K562 (cell line): ENCODE data around the gene STEAP2. TPM values are rescaled to one million over a fixed set of nuclear protein-coding genes. Genes with fewer than 3 reads are reported as not detected.

Experiments used
- ATAC-seq: fragments of 200-7000 bp; cut with Tn5 transposase; 3 replicates; pipeline ENCODE4 v1.9.1; 2020; ENCODE audit warnings: moderate library complexity
- BruUV-seq: library from RNA; stranded (reverse); fragments of 400-500 nt; replicated peaks from 2 replicates; lab custom pipeline; 2021; lab: Mats Ljungman, UMichigan
- CTCF ChIA-PET: fragments of 300-600 bp; formaldehyde crosslinking; extraction: SDS; loops from one replicate; lab custom pipeline; 2021; ENCODE audit warnings: low intra/inter-chr PET ratio; lab: Yijun Ruan, JAX
- POLR2A ChIA-PET: fragments of 300-600, 350-650 bp; sonication (Branson Sonifier 250); formaldehyde crosslinking; extraction: SDS; loops from one replicate; lab custom pipeline; 2021; ENCODE audit warnings: antibody characterized with exemption, inconsistent platforms; lab: Yijun Ruan, JAX
- DNase-seq, 4 experiments: peaks; one replicate each; pipeline versions ENCODE4 v3.0.0 to v3.0.0-alpha.2; 2011 to 2018; ENCODE audit warnings: low spot score in 3 of 4, mixed read lengths in 3 of 4; ENCODE audit errors: extremely low read depth in 1 of 4
- FAIRE-seq: peaks from 2 replicates; lab custom pipeline; 2011; peaks lifted over from hg19 to GRCh38; lab: Jason Lieb, UNC
- H2AFZ ChIP-seq: 2 replicates; pipeline ENCODE4 v1.6.0; 2011; ENCODE audit warnings: low read depth, low read length, control low read depth, inconsistent platforms
- H3K27ac ChIP-seq: fragments of 200-600 bp; 3 replicates; pipeline ENCODE4 v1.8.0; 2011; ENCODE audit warnings: low read depth, mild to moderate bottlenecking, control low read depth, inconsistent platforms, low read length, moderate library complexity, mixed read lengths; ENCODE audit errors: extremely low read depth
- H3K27me3 ChIP-seq, 2 experiments: fragments of 300-600 bp in 1 of 2; 2 replicates in 1 of 2; 3 replicates in 1 of 2; pipeline versions ENCODE4 v1.6.0 to v1.8.0; 2011; ENCODE audit warnings: inconsistent platforms in 2 of 2, low read length in 2 of 2, mild to moderate bottlenecking in 1 of 2, mixed read lengths in 1 of 2, moderate library complexity in 1 of 2; ENCODE audit not compliant: control insufficient read depth in 2 of 2, insufficient read depth in 2 of 2
- H3K36me3 ChIP-seq: fragments of 300-600 bp; 3 replicates; pipeline ENCODE4 v1.8.0; 2011; ENCODE audit warnings: mild to moderate bottlenecking, low read length, inconsistent platforms; ENCODE audit not compliant: control insufficient read depth, insufficient read depth
- H3K4me1 ChIP-seq, 2 experiments: fragments of 200-600 bp in 1 of 2; replicated peaks in 1 of 2; 2 replicates in 1 of 2; 3 replicates in 1 of 2; pipeline versions ENCODE4 v1.5.1 to v1.8.0; 2011; ENCODE audit warnings: inconsistent platforms in 2 of 2, low read length in 2 of 2, mild to moderate bottlenecking in 1 of 2, mixed read lengths in 1 of 2, moderate library complexity in 1 of 2; ENCODE audit not compliant: control insufficient read depth in 2 of 2, insufficient read depth in 2 of 2
- H3K4me2 ChIP-seq: 2 replicates; pipeline ENCODE4 v1.6.1; 2011; ENCODE audit warnings: low read length, control low read depth, inconsistent platforms, mixed read lengths; ENCODE audit not compliant: insufficient read depth
- H3K4me3 ChIP-seq: fragments of 200-600 bp; sonication (generic), shearing (Covaris generic); 2 replicates; pipeline ENCODE4 v1.5.1; 2016; ENCODE audit warnings: control low read depth, inconsistent platforms
- H3K79me2 ChIP-seq: fragments of 200-600 bp; 3 replicates; pipeline ENCODE4 v1.8.0; 2011; ENCODE audit warnings: low read length, inconsistent platforms; ENCODE audit not compliant: control insufficient read depth, insufficient read depth
- H3K9ac ChIP-seq, 2 experiments: 2 replicates each; pipeline versions ENCODE4 v1.6.0 to v1.6.1; 2011; ENCODE audit warnings: low read depth in 2 of 2, low read length in 2 of 2, control low read depth in 1 of 2, inconsistent platforms in 1 of 2, mild to moderate bottlenecking in 1 of 2, mixed read lengths in 1 of 2; ENCODE audit not compliant: insufficient read depth in 1 of 2
- H3K9me1 ChIP-seq: one replicate; pipeline ENCODE4 v1.6.0; 2011; ENCODE audit warnings: inconsistent platforms, mild to moderate bottlenecking, low read length, moderate library complexity; ENCODE audit not compliant: control insufficient read depth, insufficient read depth
- H3K9me3 ChIP-seq: replicated peaks from 2 replicates; pipeline ENCODE4 v1.5.1; 2011; ENCODE audit warnings: low read depth, low read length, inconsistent platforms; ENCODE audit not compliant: control insufficient read depth, insufficient read depth
- H4K20me1 ChIP-seq: replicated peaks from 2 replicates; pipeline ENCODE4 v1.6.1; 2011; ENCODE audit warnings: low read length, inconsistent platforms, mixed read lengths; ENCODE audit not compliant: control insufficient read depth, insufficient read depth
- POLR3G ChIP-seq: IDR thresholded peaks from 2 replicates; pipeline ENCODE4 v1.6.1; 2011; ENCODE audit not compliant: insufficient read length, insufficient replicate concordance; ENCODE audit errors: extremely low read depth
- PRMT5 ChIP-seq: sonication (generic); formaldehyde crosslinking; IDR thresholded peaks from 2 replicates; pipeline ENCODE4 v1.5.0; 2020; ENCODE audit warnings: missing genetic modification reagents
- TSC22D4 ChIP-seq: fragments of 450-650 bp; IDR thresholded peaks from 2 replicates; pipeline ENCODE4 v1.6.1; 2016; ENCODE audit warnings: missing genetic modification characterization, missing biosample characterization, control low read depth
- WGBS: fragments of 100-300 bp; shearing (Covaris generic); methylation state at CpG from one replicate; pipeline ENCODE4 v1.1.6; 2016; ENCODE audit warnings: low coverage, mixed read lengths; ENCODE audit not compliant: insufficient coverage; ENCODE audit errors: missing lambda C conversion rate; 5-methylcytosine and 5-hydroxymethylcytosine counted together
- in situ Hi-C: fragments of 300-500 bp; cut with MboI; formaldehyde crosslinking; loops from 4 replicates; pipeline ENCODE4 v1.15.0; 2018; ENCODE audit warnings: inconsistent platforms, mixed read lengths
- intact Hi-C: fragments of 100-400 bp; cut with micrococcal nuclease; formaldehyde crosslinking; loops from 2 replicates; pipeline ENCODE4 v1.14.2; 2022
- polyA plus RNA-seq, 8 experiments: library from polyadenylated mRNA; depleted of rRNA in 4 of 8; stranded (reverse) in 5 of 8; unstranded in 3 of 8; fragments of >200 nt; fragmentation: Nextera tagmentation in 2 of 8; fragmentation: Illumina TruSeq in 1 of 8; extraction: Ambion mirVana in 2 of 8; extraction: Trizol in 1 of 8; gene quantifications; 2 replicates each; pipeline versions ENCODE4 v1.2.1 to v1.2.3, GENCODE V29; 2011 to 2014; ENCODE audit warnings: inconsistent platforms in 1 of 8, missing spikeins in 1 of 8
- total RNA-seq, 7 experiments: library from RNA; depleted of rRNA in 6 of 7; stranded (reverse); fragments of >200 nt in 6 of 7; fragmentation: Illumina TruSeq in 2 of 7; extraction: Trizol in 2 of 7; gene quantifications; 2 replicates each; pipeline versions ENCODE4 v1.2.1 to v1.2.3, GENCODE V29; 2011 to 2021; ENCODE audit warnings: low replicate concordance in 1 of 7
- TF ChIP-seq, protein P1 (sequence below): IDR thresholded peaks from 2 replicates; pipeline ENCODE4 v1.6.1; 2016; ENCODE audit warnings: missing genetic modification characterization, missing compliant biosample characterization
- TF ChIP-seq, protein P2 (sequence below): IDR thresholded peaks from 2 replicates; pipeline ENCODE4 v1.6.1; 2014; ENCODE audit warnings: antibody characterized with exemption
- TF ChIP-seq, protein P3 (sequence below): fragments of 450-650 bp; IDR thresholded peaks from 2 replicates; pipeline ENCODE4 v1.6.1; 2017; ENCODE audit warnings: antibody characterized with exemption, mild to moderate bottlenecking

The STEAP2 gene
- total and polyA plus RNA-seq, 9 of the 15 experiments (the other 6 are each of a cell fraction or from before 2014, with no cell fraction given) = 0.02 to 0.03 TPM; not detected in 7

DNA sequence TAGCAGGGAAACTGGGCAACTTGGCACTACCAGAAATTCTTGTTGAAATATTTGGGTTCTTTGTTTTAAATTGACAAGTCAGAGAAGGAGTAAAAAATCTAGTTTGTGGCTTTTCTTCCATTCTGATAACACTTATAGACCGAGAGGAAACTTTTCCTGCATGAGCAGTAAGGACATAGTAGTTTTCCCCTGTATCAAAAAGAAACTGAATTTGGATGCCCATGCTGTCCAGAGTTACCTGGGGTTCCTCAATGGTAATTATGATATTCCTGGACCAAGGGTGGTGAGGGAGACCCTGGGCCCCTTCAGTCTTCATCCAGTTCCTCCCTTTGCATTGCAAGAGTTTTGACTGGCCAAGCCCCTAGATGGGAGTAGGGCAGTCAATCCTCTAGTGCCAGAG is 19.9 kb upstream of the STEAP2 start (continued):
- TF ChIP-seq, protein P1, sequence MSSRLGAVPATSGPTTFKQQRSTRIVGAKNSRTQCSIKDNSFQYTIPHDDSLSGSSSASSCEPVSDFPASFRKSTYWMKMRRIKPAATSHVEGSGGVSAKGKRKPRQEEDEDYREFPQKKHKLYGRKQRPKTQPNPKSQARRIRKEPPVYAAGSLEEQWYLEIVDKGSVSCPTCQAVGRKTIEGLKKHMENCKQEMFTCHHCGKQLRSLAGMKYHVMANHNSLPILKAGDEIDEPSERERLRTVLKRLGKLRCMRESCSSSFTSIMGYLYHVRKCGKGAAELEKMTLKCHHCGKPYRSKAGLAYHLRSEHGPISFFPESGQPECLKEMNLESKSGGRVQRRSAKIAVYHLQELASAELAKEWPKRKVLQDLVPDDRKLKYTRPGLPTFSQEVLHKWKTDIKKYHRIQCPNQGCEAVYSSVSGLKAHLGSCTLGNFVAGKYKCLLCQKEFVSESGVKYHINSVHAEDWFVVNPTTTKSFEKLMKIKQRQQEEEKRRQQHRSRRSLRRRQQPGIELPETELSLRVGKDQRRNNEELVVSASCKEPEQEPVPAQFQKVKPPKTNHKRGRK (tag) = no peak
- TF ChIP-seq, protein P2, sequence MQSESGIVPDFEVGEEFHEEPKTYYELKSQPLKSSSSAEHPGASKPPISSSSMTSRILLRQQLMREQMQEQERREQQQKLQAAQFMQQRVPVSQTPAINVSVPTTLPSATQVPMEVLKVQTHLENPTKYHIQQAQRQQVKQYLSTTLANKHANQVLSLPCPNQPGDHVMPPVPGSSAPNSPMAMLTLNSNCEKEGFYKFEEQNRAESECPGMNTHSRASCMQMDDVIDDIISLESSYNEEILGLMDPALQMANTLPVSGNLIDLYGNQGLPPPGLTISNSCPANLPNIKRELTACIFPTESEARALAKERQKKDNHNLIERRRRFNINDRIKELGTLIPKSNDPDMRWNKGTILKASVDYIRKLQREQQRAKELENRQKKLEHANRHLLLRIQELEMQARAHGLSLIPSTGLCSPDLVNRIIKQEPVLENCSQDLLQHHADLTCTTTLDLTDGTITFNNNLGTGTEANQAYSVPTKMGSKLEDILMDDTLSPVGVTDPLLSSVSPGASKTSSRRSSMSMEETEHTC = no peak

DNA sequence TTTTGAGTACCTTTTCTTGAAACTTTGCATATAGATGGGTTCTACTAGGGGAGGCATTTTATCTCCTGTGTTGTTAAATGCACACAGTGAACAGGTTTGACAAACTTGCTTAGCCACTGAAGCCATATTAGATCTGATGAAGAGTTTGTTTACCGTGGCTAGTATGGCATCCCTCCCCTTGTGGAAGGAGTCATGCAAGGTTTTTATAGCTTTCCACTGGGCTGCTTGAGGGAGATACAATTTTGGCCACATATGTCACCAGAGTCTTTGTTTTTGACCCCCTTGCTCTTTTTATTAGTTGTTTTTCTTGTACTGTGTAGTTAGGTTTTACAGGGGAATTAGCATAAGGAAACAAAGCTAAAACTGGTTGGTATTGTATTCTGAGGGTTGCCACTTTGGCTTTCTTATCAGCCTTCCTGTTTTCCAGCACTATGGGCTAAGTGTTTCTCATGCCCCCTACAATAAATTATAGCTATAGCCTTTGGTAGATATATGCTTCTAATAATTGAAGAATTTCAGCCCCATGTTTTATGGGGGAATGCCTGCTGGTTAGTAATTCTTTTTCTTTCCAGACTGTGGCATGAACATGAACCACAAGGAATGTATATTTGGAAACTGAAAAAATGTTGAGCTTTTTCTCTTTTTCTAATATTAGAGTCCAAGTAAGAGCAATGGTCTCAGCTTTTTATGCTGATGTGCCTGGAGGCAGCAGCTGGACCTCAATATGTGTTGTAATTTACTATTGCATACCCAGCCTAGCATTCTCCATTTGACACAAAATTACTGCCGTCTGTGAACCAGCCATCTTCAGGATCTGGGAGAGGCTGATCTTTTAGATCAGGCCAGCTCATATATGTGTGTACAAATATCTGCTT is 18.4 kb upstream of the STEAP2 start:
- no peaks in the 10 kb centered on the region for H3K79me2 ChIP-seq
- no peak overlapping the region for H3K4me2 ChIP-seq
- ChIA-PET POLR2A (no interaction called here), CTCF (no interaction called here)
- no peaks in the 10 kb centered on the region for H4K20me1 ChIP-seq
- ATAC-seq (no peak), DNase-seq (no peak), FAIRE-seq (no peak)
- in situ Hi-C loops = no loop called here
- BruUV-seq = no TSS peak
- H3K36me3 ChIP-seq = no peaks in the 10 kb centered on the region
- 7% methylated on average over 2 of the region's 2 CpGs for WGBS
- no peak overlapping the region for H3K9ac ChIP-seq
- H3K9me3 ChIP-seq = no peaks in the 10 kb centered on the region
- no peaks in the 10 kb centered on the region for H3K9me1 ChIP-seq
- no peaks in the 10 kb centered on the region for H3K4me1 ChIP-seq
- no peak overlapping the region for H3K27ac ChIP-seq
- H3K27me3 ChIP-seq = no peaks in the 10 kb centered on the region
- no peak overlapping the region for H2AFZ ChIP-seq
- no peak overlapping the region for H3K4me3 ChIP-seq
- intact Hi-C loops = no loop called here
- TF ChIP-seq PRMT5 (CRISPR knock-in tag) (no peak), TSC22D4 (no peak), POLR3G (no peak)
- TF ChIP-seq, protein P3, sequence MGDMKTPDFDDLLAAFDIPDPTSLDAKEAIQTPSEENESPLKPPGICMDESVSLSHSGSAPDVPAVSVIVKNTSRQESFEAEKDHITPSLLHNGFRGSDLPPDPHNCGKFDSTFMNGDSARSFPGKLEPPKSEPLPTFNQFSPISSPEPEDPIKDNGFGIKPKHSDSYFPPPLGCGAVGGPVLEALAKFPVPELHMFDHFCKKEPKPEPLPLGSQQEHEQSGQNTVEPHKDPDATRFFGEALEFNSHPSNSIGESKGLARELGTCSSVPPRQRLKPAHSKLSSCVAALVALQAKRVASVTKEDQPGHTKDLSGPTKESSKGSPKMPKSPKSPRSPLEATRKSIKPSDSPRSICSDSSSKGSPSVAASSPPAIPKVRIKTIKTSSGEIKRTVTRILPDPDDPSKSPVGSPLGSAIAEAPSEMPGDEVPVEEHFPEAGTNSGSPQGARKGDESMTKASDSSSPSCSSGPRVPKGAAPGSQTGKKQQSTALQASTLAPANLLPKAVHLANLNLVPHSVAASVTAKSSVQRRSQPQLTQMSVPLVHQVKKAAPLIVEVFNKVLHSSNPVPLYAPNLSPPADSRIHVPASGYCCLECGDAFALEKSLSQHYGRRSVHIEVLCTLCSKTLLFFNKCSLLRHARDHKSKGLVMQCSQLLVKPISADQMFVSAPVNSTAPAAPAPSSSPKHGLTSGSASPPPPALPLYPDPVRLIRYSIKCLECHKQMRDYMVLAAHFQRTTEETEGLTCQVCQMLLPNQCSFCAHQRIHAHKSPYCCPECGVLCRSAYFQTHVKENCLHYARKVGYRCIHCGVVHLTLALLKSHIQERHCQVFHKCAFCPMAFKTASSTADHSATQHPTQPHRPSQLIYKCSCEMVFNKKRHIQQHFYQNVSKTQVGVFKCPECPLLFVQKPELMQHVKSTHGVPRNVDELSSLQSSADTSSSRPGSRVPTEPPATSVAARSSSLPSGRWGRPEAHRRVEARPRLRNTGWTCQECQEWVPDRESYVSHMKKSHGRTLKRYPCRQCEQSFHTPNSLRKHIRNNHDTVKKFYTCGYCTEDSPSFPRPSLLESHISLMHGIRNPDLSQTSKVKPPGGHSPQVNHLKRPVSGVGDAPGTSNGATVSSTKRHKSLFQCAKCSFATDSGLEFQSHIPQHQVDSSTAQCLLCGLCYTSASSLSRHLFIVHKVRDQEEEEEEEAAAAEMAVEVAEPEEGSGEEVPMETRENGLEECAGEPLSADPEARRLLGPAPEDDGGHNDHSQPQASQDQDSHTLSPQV = no peak
